Urothelium cell line (cell line): ENCODE results near the gene WFIKKN1.

Experiments used
- DNase-seq: peaks from one replicate; pipeline ENCODE4 v3.0.0; 2011; ENCODE audit warnings: low spot score, mixed read lengths
- FAIRE-seq: peaks from 2 replicates; lab custom pipeline; 2011; peaks lifted over from hg19 to GRCh38; lab: Jason Lieb, UNC

The WFIKKN1 gene

DNA sequence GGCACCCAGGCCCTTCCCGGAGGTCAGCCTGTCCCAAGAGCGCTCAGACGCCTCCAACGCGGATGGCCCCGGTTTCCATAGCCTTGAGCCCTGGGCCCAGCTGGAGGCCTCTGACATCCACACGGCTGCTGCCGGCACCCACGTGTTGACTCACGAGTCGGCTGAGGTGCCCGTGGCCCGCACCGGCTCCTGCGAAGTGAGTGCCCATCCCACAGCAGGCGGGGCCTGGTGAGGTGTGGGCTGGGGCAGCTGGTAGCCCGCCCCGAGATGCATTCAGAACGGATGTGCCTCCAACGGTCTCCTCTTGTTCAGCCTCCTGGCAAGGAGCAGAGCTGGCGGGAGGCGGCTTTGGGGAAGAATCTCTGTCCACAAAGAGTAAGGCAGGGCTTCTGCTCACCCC lies 21.1 kb downstream of the WFIKKN1 start:
- DNase-seq, result no peak
- FAIRE-seq, result no peak

DNA sequence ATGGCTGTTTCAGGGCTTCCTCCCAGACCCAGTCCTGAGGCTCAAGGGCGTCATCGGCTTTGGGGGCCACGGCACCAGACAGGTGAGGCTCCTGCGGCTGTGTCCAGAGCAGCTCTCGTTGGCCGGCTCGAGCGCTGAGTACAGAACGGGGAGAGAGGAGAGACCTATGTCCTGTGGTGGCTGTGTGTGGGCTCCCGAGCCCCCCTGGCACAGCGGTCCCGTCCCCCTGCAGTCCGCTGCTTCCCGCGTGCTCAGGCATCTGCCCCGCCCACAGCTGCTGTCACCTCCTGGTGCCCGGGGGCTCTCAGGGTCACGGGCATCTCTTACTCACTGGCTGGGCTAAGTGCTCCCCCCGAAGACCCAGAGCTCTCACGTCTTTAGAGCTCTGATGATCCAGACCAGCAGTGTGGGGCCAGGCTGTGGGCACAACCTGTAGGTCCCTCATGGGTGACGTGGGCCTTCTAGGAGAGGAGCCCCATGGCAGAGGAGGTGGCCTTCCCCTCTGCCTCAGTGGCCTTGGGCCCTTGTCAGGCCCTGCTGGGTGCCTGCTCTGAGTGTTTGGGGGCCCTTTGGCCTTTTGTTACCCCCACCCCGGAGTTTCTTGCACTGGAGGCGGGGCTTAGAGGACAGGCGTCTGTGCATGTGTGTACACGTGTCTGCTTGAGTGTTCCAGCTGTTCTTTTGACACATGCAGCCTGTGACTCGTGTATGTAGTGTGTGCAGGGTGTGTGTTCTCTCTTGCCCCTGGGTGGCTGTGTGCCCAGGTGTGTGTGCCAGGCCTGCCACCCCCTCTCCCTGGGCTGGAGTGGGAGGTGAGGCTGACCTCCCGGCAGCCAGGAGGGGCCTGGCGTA lies 21.9 kb downstream of the WFIKKN1 start:
- FAIRE-seq (no peak), DNase-seq (no peak)

DNA sequence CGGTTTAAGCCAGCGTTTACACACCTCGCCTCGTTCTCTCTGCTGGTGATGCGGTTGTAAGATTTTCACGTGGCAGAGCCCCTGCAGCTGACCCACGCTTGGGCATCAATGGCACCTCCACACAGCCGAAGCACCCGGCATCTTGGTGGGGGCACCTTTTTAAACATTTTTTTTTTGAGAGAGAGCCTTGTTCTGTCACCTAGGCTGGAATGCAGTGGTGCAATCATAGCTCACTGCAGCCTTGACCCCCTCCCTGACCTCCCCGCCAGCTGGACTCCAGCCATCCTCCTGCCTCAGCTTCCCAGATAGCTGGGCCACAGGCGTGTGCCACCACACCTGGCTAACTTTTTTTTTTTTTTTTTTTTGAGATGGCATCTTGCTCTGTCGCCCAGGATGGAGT lies 23.2 kb downstream of the WFIKKN1 start:
- FAIRE-seq (no peak), DNase-seq (no peak)

DNA sequence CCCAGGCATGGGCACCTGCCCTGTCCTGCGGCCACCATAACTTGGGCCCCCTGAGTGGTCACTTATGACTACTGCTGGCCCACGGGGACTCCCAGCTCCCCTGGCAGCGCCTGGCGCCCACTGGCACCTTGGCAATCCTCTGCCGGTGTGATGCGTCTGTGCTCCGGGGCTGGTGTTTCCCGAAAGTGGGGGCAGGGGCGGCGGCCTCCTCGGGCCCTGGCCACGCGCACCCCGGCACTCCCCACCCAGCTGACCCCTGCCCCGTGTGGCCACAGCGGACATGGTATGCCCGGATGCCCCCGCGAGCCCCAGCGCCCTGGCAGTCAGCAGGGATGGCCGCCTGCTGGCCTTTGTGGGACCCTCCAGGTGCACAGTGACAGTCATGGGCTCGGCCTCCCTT lies 26.7 kb downstream of the WFIKKN1 start:
- FAIRE-seq (no peak), DNase-seq (no peak)

DNA sequence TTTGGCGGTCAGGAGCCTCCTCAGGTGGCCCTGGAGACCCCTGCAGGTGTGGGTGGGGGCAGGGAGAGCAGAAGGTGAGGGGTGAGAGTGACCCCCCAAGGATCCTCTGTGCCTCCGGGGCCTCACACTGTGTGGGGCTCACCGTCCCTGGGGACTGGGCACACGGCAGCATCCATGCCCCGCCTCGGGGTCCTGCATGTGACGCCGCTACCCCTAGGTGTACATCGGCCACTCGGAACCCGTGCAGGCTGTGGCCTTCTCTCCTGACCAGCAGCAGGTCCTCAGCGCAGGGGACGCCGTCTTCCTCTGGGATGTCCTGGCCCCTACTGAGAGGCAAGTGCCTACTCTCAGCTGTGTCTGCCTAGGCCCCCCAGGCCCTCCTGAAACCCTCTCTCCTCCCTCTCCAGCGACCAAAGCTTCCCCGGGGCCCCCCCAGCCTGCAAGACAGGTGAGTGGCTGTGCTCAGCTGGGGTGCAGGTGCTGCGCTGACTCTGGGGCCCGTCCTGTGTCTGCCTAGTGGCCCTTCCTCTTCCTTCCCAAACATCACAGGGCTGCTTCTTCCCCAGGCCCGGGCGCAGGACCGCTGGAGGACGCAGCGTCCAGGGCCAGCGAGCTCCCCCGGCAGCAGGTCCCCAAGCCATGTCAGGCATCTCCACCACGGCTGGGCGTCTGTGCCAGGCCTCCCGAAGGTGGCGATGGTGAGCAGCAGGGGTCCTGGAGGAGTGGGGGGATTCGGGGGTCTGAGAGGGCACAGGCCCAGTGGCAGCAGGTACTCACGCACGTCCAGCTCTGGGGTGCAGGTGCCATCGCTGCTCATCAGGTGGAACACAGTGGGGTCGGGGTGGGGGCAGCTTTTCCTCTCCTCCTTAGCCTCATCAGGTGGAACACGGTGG lies 28.1 kb downstream of the WFIKKN1 start:
- DNase-seq, result no peak
- FAIRE-seq, result no peak

DNA sequence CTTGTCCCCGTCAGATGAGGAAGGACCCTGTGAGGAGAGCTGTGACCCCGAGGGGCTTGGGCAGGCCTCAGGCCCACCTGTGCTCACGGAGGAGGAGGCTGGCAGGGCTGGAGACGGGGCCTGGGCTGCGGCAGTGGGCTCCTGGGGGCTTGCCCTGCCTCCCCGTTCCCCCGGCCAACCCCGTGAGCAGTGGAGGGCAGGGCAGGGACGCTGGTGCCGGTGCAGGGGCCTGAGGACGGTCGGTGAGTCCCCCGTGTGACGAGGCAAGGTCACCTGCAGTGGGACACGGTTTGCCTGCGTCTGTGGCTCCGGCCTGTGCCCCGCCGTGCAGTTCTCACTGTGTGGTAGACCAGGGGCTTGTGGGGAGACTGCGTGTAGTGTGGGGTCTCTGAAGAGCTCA lies 28.8 kb downstream of the WFIKKN1 start:
- FAIRE-seq (no peak), DNase-seq (no peak)

DNA sequence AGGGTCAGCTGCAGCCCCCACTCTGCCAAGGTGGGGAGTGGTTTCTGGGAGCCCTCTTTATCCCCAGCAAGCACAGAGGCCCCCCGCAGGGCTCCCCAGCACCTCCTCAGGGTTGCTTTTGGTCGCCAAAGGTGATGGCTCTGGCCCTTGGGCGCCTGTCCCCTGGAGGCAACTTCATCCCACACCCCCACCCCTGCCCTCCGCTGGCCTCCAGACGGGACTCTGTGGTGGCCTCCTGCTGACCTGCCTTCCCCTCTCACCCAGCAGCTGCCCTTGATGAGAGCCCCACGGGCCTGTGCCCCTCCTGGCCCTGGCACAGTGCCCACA lies 29.3 kb downstream of the WFIKKN1 start:
- DNase-seq (no peak), FAIRE-seq (no peak)

DNA sequence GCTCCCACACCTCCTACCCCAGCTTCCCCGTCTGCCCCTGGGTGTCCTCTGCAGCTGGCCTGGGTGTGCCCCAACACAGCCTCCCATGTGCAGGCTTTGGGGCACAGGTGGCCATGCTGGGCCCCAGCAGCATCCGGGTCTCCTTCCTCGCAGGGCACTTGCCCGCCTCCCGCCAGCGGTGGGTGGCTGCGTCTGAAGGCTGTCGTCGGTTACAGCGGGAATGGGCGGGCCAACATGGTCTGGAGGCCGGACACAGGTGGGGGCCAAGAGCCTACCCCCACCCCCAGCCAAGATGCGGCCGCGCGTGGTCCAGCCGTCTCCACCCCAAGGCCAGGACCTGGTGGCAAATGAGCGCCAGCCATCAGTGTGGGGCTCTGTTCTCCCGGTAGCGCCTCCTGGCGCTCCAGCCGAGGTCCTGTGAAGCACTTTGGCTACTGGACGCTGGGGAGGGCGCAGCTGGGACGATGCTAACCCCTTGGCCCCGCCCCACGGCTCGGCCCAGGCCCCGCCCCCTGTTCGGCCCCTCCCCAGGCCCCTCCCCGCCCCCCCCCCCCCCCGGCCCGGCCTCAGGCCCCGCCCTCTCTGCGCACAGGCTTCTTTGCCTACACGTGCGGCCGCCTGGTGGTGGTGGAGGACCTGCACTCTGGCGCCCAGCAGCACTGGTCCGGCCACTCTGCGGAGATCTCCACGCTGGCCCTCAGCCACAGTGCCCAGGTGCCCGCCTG lies 29.8 kb downstream of the WFIKKN1 start:
- DNase-seq, result peak; percentile 86
- FAIRE-seq, result no peak

DNA sequence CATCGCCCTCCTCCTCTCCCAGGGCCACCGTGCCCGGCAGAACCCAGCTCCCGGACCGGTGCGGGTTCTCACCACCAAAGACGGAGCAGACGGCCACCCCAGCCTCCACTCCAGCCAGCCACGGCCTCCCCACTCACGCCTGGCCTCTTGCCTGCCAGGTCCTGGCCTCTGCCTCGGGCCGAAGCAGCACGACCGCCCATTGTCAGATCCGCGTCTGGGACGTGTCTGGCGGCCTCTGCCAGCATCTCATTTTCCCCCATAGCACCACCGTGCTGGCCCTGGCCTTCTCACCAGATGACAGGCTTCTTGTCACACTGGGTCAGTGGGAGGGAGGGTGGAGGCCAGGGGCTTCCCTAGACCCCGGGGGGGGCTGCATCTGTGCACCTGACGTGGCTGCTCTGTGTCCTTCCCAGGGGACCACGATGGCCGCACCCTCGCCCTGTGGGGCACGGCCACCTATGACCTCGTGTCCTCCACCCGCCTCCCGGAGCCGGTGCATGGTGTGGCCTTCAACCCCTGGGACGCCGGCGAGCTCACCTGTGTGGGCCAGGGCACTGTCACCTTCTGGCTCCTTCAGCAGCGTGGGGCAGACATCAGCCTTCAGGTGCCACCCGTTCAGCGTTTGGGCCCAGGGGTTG lies 30.5 kb downstream of the WFIKKN1 start:
- DNase-seq, result no peak
- no peak for FAIRE-seq

DNA sequence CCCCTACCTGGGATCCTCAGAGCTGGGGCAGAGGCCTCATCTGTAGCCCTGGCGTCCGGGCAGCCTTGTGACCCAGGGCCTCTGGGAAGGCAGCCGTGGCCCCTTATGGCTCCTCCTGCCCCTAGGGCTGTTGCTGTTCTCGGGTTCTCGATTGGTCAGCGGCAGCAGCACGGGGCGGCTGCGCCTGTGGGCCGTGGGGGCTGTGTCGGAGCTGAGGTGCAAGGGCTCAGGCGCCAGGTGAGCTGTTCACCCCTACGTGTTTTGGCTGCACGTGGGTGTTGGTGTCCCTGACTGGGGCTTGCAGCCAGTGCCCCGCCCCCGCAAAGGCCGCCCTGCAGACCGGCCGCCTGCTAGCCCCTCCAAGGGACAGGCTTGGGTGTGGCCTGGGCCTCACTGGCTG lies 31.3 kb downstream of the WFIKKN1 start:
- DNase-seq, result no peak
- FAIRE-seq, result no peak

DNA sequence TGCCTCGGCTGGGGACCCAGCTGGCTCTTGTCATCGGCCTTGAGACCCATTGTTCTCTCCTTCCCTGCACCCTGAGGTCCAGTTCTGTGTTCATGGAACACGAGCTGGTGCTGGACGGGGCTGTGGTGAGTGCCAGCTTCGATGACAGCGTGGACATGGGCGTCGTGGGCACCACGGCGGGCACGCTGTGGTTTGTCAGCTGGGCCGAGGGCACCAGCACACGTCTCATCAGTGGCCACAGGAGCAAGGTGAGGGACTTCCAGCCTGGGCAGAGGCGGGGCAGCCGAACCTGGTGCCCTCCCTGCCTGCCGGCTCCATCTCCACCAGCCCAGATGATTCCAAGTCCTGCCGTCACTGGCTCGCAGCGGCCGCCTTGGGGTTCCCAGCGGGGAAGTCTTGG lies 31.8 kb downstream of the WFIKKN1 start:
- FAIRE-seq (peak; percentile 37), DNase-seq (no peak)

DNA sequence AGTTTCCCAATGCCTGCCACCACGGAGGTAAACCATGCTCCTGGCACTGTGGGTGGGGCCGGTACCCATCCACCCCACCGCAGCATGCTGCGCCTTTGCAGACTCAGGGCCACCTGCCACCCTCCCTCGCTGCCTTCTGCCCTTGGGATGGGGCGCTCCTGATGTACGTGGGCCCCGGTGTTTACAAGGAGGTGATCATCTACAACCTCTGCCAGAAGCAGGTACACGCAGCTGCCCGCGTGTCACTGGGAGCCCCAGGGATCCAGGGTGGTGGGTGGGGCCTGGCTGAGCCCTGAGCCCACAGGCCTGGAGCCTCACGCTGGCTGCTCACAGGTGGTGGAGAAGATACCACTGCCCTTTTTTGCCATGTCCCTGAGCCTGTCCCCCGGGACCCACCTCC lies 35.8 kb downstream of the WFIKKN1 start:
- no peak for DNase-seq
- no peak for FAIRE-seq

DNA sequence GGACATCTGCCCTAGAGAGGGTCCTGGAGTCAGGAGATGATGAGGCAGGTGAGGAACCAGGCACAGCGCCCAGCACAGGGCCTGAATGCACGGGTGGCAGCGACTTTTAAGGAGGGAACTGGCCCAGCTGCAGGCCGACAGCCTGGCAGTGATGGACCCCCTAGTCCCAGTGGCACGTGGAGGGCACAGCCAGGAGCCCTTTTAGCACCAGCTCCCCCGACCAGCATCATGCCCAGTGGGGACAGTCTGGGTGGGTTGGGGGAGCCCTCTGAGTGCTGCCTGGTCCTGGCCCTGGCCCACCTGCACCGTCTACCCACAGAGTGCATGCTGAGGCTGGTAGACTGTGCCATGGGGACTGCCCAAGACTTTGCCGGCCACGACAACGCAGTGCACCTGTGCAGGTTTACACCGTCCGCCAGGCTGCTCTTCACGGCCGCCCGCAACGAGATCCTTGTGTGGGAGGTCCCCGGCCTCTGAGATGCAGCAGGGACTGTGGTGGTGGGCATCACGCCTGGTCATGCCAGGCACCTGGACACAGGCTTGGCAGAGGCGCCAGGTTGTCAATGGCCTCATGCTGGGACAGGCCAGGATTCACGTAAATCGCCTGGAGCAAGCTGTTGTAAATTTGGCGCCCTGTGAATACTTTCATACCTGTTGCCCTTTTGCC lies 36.5 kb downstream of the WFIKKN1 start:
- FAIRE-seq (peak; percentile 42), DNase-seq (no peak)

DNA sequence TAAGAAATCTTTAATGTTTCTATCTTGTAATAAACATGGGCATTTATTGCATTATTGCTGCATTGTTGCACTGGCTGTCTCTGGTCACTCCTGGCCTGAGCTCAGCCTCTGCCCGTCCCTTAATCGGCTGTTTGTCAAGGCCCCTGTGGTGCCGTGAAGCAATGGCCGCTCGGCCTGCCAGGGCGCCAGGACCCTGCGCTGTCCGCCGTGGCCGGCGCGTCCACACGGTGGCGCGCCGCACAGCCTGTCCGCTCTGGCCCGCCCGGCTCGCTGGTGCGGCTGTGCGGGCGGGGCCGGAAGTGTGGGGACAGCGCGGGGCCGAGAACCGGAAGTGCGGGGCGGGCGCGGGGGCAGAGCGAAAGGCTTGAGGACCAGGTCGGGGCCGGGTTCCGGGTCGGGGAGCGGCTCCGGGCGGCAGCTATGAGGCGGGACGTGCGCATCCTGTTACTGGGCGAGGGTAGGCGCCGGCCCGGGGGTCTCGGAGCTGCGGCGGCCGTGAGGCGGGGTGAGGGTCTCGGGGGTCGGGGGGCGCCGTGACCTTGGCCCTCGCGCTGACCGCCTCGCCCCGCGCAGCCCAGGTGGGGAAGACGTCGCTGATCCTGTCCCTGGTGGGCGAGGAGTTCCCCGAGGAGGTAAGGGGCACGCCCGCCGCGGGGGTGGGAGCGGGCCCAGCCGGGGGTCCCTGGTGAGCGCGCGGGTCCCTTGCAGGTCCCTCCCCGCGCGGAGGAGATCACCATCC lies 37.2 kb downstream of the WFIKKN1 start, which contains the start of gene RHOT2:
Gene RHOT2, plus strand, starts transcription at position 353 of the 739 bp plus-strand sequence. Its CDS starts 68 bp downstream, at position 421.
- FAIRE-seq, result peak; percentile 94

DNA sequence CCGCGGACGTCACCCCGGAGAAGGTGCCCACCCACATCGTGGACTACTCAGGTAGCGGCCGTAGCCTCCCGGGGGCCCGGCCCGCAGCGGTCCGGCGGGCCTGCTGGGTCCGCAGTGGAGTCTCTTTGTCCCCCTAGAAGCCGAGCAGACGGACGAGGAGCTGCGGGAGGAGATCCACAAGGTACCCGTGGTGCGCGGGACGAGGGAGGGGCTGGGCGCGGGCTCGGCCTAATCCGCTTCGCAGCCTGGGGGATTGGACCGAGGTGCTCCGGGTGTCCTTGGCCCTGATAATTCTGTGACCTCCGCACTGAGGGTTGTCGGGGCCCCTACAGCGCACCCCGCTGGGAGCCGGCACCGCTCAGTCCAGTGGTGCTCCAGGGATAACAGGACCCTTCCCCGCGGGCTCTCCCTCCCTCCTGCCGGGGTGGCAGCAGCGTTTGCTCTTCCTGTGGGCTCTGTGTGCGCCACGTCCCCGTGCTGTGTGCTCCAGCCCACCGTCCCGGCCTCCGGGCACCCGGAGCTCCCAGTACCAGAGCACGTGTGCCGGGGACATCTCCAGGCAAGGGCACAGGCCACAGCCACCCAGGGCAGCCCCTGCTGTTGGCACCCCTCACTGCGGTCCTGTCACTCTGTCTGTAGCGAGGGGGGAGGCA lies 37.9 kb downstream of the WFIKKN1 start:
- FAIRE-seq, result no peak

More for the DNA sequence above, 37.2 kb downstream of the WFIKKN1 start, which contains the start of gene RHOT2:
- peak; percentile 92 for DNase-seq

DNA sequence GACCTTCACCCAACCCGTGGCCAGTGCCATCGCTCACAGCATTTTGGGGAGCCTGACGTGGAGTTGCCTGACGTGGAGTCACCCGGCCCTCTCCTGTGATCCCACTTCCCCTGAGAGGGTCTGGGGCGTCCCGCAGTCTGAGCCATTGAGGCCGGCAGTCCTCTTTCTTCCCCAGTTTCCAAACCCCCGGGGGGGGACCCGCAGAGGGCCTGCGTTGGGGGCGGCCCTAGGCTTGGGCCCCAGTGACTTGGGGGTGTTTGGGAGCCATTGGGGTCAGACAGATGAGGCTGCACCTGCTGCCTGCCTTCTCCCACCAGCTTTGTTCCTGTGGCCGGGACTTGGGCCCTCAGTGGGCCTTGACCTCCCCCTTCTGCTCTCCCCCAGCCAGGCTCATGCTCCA lies 38.9 kb downstream of the WFIKKN1 start:
- FAIRE-seq, result no peak
- DNase-seq, result no peak

More for the DNA sequence above, 37.9 kb downstream of the WFIKKN1 start:
- DNase-seq, result no peak

DNA sequence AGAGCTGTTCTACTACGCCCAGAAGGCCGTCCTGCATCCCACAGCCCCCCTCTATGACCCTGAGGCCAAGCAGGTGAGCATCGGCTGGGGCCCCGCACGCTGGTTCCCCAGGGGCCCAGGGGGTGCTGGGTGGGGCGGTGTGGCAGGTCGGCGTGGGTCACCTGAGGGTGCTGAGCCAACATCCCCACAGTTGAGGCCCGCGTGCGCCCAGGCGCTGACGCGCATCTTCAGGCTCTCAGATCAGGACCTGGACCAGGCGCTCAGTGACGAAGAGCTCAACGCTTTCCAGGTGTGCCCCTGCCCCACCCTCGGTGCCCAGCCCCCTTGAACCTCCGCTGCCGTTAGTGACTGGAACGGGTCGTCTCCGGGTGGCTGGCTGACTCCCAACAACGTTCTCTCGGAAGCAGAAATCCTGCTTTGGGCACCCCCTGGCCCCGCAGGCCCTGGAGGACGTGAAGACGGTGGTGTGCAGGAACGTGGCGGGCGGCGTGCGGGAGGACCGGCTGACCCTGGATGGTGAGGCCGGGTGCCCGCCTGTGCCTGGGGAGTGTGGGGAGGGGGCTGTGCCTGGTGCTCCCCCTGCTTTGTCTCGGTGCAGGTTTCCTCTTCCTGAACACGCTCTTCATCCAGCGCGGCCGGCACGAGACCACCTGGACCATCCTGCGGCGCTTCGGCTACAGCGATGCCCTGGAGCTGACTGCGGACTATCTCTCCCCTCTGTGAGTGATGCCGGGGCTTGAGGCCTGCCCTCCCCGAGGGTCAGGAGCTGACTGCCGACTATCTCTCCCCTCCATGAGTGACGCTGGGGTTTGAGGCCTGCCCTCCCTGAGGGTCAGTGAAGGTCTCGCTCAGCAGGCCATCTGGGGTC lies 39.9 kb downstream of the WFIKKN1 start:
- FAIRE-seq, result no peak
- no peak for DNase-seq
